ENCODE results near the gene EIF4E3. TPM values are rescaled to one million over a fixed set of nuclear protein-coding genes. Genes with fewer than 3 reads are reported as not detected.

EIF4E3 gene
- total and polyA plus RNA-seq, 5 donors from 2014 or later = 27.8 to 101 (median 80.6) TPM

DNA sequence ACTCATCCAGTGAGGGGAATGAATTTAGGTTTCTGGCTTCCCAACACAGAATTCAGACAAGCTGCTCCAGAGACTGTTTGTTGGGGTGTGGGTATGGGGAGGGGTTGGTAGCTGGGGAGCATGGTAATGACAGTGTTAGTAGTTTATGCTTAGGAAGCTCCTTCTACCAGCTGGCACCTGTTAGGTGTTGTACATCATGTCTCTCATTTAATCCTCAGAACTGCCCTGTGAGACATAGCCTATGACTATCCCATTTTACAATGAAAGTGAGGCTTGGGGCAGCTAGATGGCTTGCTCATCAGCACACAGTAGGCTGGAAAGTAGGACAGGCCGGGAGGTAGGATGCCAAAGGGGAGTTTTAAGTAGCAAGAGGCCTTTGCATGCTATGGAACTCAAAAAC, 2.5 kb downstream of the EIF4E3 start:
- Histone ChIP-seq H3K4me1 (ENCODE audit: control insufficient read depth, insufficient read depth, low read length, poor library complexity, severe bottlenecking) (peaks cover 78% of the 10 kb centered on the region), H3K27me3 (ENCODE audit: control insufficient read depth, insufficient read depth, low read length) (no peaks in the 10 kb centered on the region), H3K27ac (ENCODE audit: insufficient read depth, low read length, poor library complexity, severe bottlenecking) (peak overlapping the region; percentile 84), H3K36me3 (ENCODE audit: control insufficient read depth, insufficient read depth, low read length) (no peaks in the 10 kb centered on the region), H3K4me3 (ENCODE audit: low read depth, low read length) (peak overlapping the region; percentile 97), H3K9me3 (ENCODE audit: control insufficient read depth in 2 of 2, low read length in 2 of 2) (no peaks in the 10 kb centered on the region)
- ATAC-seq (ENCODE audit: low read depth in 2 of 2) = no peak
- peaks cover 37 to 80% (median 72%) of the 10 kb centered on the region in 4 donors for H3K4me1 Mint-ChIP-seq
- H3K27ac Mint-ChIP-seq = peak overlapping the region; percentile 88 to 96 (median 95)
- peaks cover 17% of the 10 kb centered on the region for H3K36me3 Mint-ChIP-seq
- H3K9me3 Mint-ChIP-seq = peaks cover 0 to 2% (median 0%) of the 10 kb centered on the region in 7 donors
- DNase-seq = no peak
- no peaks in the 10 kb centered on the region for H3K27me3 Mint-ChIP-seq
- H3K4me3 Mint-ChIP-seq = peak overlapping the region; percentile 65 to 99 (median 96)

GRCh38 chr3:71721651-71722157, 3.5 kb downstream of the EIF4E3 start:
- H3K4me1 Mint-ChIP-seq = peaks cover 34 to 84% (median 77%) of the 10 kb centered on the region in 4 donors
- peak overlapping the region; percentile 97 for H3K4me3 ChIP-seq (ENCODE audit: low read depth, low read length)
- H3K36me3 Mint-ChIP-seq = peaks cover 21% of the 10 kb centered on the region
- peaks cover 0 to 2% (median 0%) of the 10 kb centered on the region in 7 donors for H3K9me3 Mint-ChIP-seq
- peak; percentile 25 to 32 for ATAC-seq (ENCODE audit: low read depth in 2 of 2)
- peak overlapping the region; percentile 88 to 96 (median 95) for H3K27ac Mint-ChIP-seq
- no peaks in the 10 kb centered on the region for H3K27me3 ChIP-seq (ENCODE audit: control insufficient read depth, insufficient read depth, low read length)
- H3K4me3 Mint-ChIP-seq = peak overlapping the region; percentile 79 to 99 (median 96)
- no peaks in the 10 kb centered on the region for H3K27me3 Mint-ChIP-seq
- H3K4me1 ChIP-seq (ENCODE audit: control insufficient read depth, insufficient read depth, low read length, poor library complexity, severe bottlenecking) = peaks cover 86% of the 10 kb centered on the region
- H3K27ac ChIP-seq (ENCODE audit: insufficient read depth, low read length, poor library complexity, severe bottlenecking) = peak overlapping the region; percentile 84
- no peaks in the 10 kb centered on the region for H3K36me3 ChIP-seq (ENCODE audit: control insufficient read depth, insufficient read depth, low read length)
- no peaks in the 10 kb centered on the region for H3K9me3 ChIP-seq (ENCODE audit: control insufficient read depth in 2 of 2, low read length in 2 of 2)
- DNase-seq = peak in 1 of 3 donors; percentile 80

GRCh38 chr3:71721002-71721401, 4.2 kb downstream of the EIF4E3 start:
- DNase-seq (no peak), ATAC-seq (ENCODE audit: low read depth in 2 of 2) (no peak)
- peak overlapping the region; percentile 75 for H3K4me3 ChIP-seq (ENCODE audit: low read depth, low read length)
- no peaks in the 10 kb centered on the region for H3K27me3 Mint-ChIP-seq
- H3K27ac Mint-ChIP-seq = peak overlapping the region; percentile 41 to 95 (median 88)
- peaks cover 23% of the 10 kb centered on the region for H3K36me3 Mint-ChIP-seq
- peaks cover 27 to 84% (median 75%) of the 10 kb centered on the region in 4 donors for H3K4me1 Mint-ChIP-seq
- peaks cover 0 to 2% (median 0%) of the 10 kb centered on the region in 7 donors for H3K9me3 Mint-ChIP-seq
- peak overlapping the region; percentile 79 to 99 (median 96) for H3K4me3 Mint-ChIP-seq
- no peaks in the 10 kb centered on the region for H3K27me3 ChIP-seq (ENCODE audit: control insufficient read depth, insufficient read depth, low read length)
- H3K9me3 ChIP-seq (ENCODE audit: control insufficient read depth in 2 of 2, low read length in 2 of 2) = no peaks in the 10 kb centered on the region
- H3K36me3 ChIP-seq (ENCODE audit: control insufficient read depth, insufficient read depth, low read length) = no peaks in the 10 kb centered on the region
- peaks cover 82% of the 10 kb centered on the region for H3K4me1 ChIP-seq (ENCODE audit: control insufficient read depth, insufficient read depth, low read length, poor library complexity, severe bottlenecking)
- peak overlapping the region; percentile 39 for H3K27ac ChIP-seq (ENCODE audit: insufficient read depth, low read length, poor library complexity, severe bottlenecking)

GRCh38 chr3:71718072-71718471, 7.1 kb downstream of the EIF4E3 start:
- H3K4me1 ChIP-seq (ENCODE audit: control insufficient read depth, insufficient read depth, low read length, poor library complexity, severe bottlenecking) = peaks cover 82% of the 10 kb centered on the region
- H3K27me3 Mint-ChIP-seq = no peaks in the 10 kb centered on the region

GRCh38 chr3:71714595-71714994, 10.6 kb downstream of the EIF4E3 start:
- H3K4me3 Mint-ChIP-seq = peak overlapping the region in 1 of 4 donors; percentile 38
- no peak overlapping the region for H3K4me3 ChIP-seq (ENCODE audit: low read depth, low read length)
- peaks cover 0 to 2% (median 0%) of the 10 kb centered on the region in 7 donors for H3K9me3 Mint-ChIP-seq
- H3K27ac ChIP-seq (ENCODE audit: insufficient read depth, low read length, poor library complexity, severe bottlenecking) = no peak overlapping the region
- H3K27me3 Mint-ChIP-seq = no peaks in the 10 kb centered on the region
- no peaks in the 10 kb centered on the region for H3K9me3 ChIP-seq (ENCODE audit: control insufficient read depth in 2 of 2, low read length in 2 of 2)
- no peaks in the 10 kb centered on the region for H3K27me3 ChIP-seq (ENCODE audit: control insufficient read depth, insufficient read depth, low read length)
- peaks cover 49 to 96% (median 82%) of the 10 kb centered on the region in 4 donors for H3K4me1 Mint-ChIP-seq
- H3K36me3 Mint-ChIP-seq = peaks cover 10% of the 10 kb centered on the region
- no peak for ATAC-seq (ENCODE audit: low read depth in 2 of 2)
- H3K36me3 ChIP-seq (ENCODE audit: control insufficient read depth, insufficient read depth, low read length) = peaks cover 8% of the 10 kb centered on the region
- peak overlapping the region in 2 of 3 donors; percentile 1 to 66 for H3K27ac Mint-ChIP-seq
- peaks cover 74% of the 10 kb centered on the region for H3K4me1 ChIP-seq (ENCODE audit: control insufficient read depth, insufficient read depth, low read length, poor library complexity, severe bottlenecking)
- no peak for DNase-seq

More at GRCh38 chr3:71718072-71718471, 7.1 kb downstream of the EIF4E3 start:
- ATAC-seq (ENCODE audit: low read depth in 2 of 2) (peak; percentile 68 to 74), DNase-seq (peak; percentile 40 to 49 (median 44))
- peak overlapping the region in 1 of 3 donors; percentile 33 for H3K27ac Mint-ChIP-seq
- peak overlapping the region; percentile 70 for H3K27ac ChIP-seq (ENCODE audit: insufficient read depth, low read length, poor library complexity, severe bottlenecking)
- peaks cover 0 to 2% (median 0%) of the 10 kb centered on the region in 7 donors for H3K9me3 Mint-ChIP-seq
- peak overlapping the region; percentile 72 for H3K4me3 ChIP-seq (ENCODE audit: low read depth, low read length)
- peaks cover 33 to 94% (median 83%) of the 10 kb centered on the region in 4 donors for H3K4me1 Mint-ChIP-seq
- H3K27me3 ChIP-seq (ENCODE audit: control insufficient read depth, insufficient read depth, low read length) = no peaks in the 10 kb centered on the region
- H3K9me3 ChIP-seq (ENCODE audit: control insufficient read depth in 2 of 2, low read length in 2 of 2) = no peaks in the 10 kb centered on the region
- H3K4me3 Mint-ChIP-seq = peak overlapping the region; percentile 2 to 93 (median 73)
- peaks cover 23% of the 10 kb centered on the region for H3K36me3 Mint-ChIP-seq
- H3K36me3 ChIP-seq (ENCODE audit: control insufficient read depth, insufficient read depth, low read length) = no peaks in the 10 kb centered on the region

GRCh38 chr3:71713041-71713440, 12.2 kb downstream of the EIF4E3 start:
- Mint-ChIP-seq H3K4me1 (peaks cover 40 to 92% (median 72%) of the 10 kb centered on the region in 4 donors), H3K27me3 (no peaks in the 10 kb centered on the region), H3K27ac (peak overlapping the region in 2 of 3 donors; percentile 47 to 66), H3K36me3 (peaks cover 18% of the 10 kb centered on the region), H3K9me3 (no peaks in the 10 kb centered on the region), H3K4me3 (peak overlapping the region in 2 of 4 donors; percentile 10 to 44)
- no peak for ATAC-seq (ENCODE audit: low read depth in 2 of 2)
- Histone ChIP-seq H3K36me3 (ENCODE audit: control insufficient read depth, insufficient read depth, low read length) (peaks cover 24% of the 10 kb centered on the region), H3K27ac (ENCODE audit: insufficient read depth, low read length, poor library complexity, severe bottlenecking) (no peak overlapping the region), H3K4me3 (ENCODE audit: low read depth, low read length) (peak overlapping the region; percentile 26), H3K27me3 (ENCODE audit: control insufficient read depth, insufficient read depth, low read length) (no peaks in the 10 kb centered on the region), H3K4me1 (ENCODE audit: control insufficient read depth, insufficient read depth, low read length, poor library complexity, severe bottlenecking) (peaks cover 59% of the 10 kb centered on the region), H3K9me3 (ENCODE audit: control insufficient read depth in 2 of 2, low read length in 2 of 2) (no peaks in the 10 kb centered on the region)
- DNase-seq = no peak

DNA sequence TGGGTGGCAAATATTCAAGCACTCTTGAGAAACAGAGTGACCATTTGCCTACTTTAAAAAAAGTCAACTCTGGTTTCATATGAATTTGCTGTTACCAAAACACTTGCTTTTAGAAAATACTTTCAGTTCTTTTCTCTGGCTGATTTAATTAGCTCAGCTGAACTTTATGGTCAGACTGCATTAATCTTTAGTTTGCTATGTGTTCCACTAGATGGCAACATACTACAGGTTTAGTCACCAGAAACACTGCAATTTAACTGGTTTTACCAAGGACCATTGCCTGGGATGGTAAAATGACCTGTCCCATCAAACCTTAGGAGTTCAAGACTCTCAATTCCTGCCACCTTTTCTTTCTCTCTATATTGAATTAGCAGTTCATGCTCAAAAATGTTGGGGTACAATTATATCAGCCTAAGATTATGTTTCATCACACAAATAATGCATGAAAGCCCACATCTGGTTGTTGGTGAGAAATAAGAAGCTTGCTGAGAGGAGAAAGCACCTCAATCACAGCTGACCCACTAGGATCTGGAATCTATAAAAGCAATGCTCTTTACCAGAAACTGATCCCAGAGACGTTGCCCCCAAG, 14.2 kb downstream of the EIF4E3 start:
- Histone ChIP-seq H3K27me3 (ENCODE audit: control insufficient read depth, insufficient read depth, low read length) (no peaks in the 10 kb centered on the region), H3K4me3 (ENCODE audit: low read depth, low read length) (no peak overlapping the region), H3K4me1 (ENCODE audit: control insufficient read depth, insufficient read depth, low read length, poor library complexity, severe bottlenecking) (peaks cover 45% of the 10 kb centered on the region), H3K36me3 (ENCODE audit: control insufficient read depth, insufficient read depth, low read length) (peaks cover 37% of the 10 kb centered on the region), H3K9me3 (ENCODE audit: control insufficient read depth in 2 of 2, low read length in 2 of 2) (no peaks in the 10 kb centered on the region), H3K27ac (ENCODE audit: insufficient read depth, low read length, poor library complexity, severe bottlenecking) (no peak overlapping the region)
- peak in 2 of 3 donors; percentile 52 to 70 for DNase-seq
- peak; percentile 56 to 57 for ATAC-seq (ENCODE audit: low read depth in 2 of 2)
- Mint-ChIP-seq H3K9me3 (no peaks in the 10 kb centered on the region), H3K4me3 (peak overlapping the region in 1 of 4 donors; percentile 60), H3K27me3 (no peaks in the 10 kb centered on the region), H3K27ac (no peak overlapping the region), H3K36me3 (peaks cover 26% of the 10 kb centered on the region), H3K4me1 (peaks cover 39 to 88% (median 68%) of the 10 kb centered on the region in 4 donors)

Data from CD4-positive, CD25-positive, alpha-beta regulatory T cell (primary cell).